ENCODE measurements around the gene DCAF11.

Gene DCAF11

DNA sequence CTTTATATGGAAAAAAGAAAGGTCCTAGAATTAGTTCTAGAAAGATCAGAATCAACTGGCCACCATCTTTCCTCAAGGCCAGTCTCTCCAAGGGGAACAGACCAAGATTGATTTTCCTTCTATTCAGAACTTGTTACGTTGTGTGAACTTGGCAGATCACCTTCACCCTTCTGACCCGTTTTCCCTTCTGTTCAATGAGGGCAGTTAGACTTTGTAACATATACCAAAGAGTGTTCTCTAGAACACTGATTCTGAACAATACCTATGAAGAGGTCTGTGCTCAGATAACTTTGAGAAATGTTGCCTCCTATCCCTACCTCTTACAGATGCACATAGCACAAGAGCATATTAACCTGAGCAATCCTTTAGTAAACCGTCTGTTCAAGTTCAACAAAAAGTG is 31.1 kb upstream of the DCAF11 start:
- H3K27ac Mint-ChIP-seq: no peak overlapping the region
- H3K9me3 Mint-ChIP-seq: no peaks in the 10 kb centered on the region
- CTCF ChIA-PET: interaction anchor here (4.5 to 12.4 kb wide), 3 partner anchors 9 to 26 kb away, joined by 41 to 107 read pairs (median 54); partner anchors contain the start of gene PCK2
- H3K36me3 Mint-ChIP-seq: no peaks in the 10 kb centered on the region
- peaks cover 25% of the 10 kb centered on the region for H3K4me1 Mint-ChIP-seq
- H3K4me3 Mint-ChIP-seq: no peak overlapping the region
- no peak for DNase-seq
- H3K27me3 Mint-ChIP-seq: peaks cover 50% of the 10 kb centered on the region

DNA sequence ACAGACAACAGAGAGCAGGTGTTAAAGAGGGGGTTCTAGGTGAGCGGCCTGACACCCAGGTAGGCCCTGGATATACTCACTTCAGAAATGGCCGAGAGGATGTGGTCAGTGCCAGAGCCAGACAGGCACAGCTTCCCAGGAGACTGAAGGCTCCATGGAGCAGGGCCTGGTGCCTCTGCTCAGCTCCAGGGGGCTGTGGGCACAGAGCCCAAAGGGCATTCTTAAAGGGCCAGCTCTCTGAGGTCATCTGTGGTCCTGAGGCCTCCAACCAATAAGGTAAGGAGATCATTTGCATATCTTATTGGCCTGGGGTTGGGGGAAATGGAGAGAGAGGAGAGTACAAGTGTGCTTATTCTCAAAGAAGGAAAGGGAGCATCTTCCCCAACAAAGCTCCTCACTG is 30.1 kb upstream of the DCAF11 start:
- no peak overlapping the region for H3K27ac Mint-ChIP-seq
- DNase-seq: no peak
- H3K9me3 Mint-ChIP-seq: no peaks in the 10 kb centered on the region
- no peak overlapping the region for H3K4me3 Mint-ChIP-seq
- H3K36me3 Mint-ChIP-seq: no peaks in the 10 kb centered on the region
- H3K4me1 Mint-ChIP-seq: peaks cover 20% of the 10 kb centered on the region
- H3K27me3 Mint-ChIP-seq: peaks cover 46% of the 10 kb centered on the region
- CTCF ChIA-PET: interaction anchor here (0.9 to 3.1 kb wide), 3 partner anchors 18 to 26 kb away, joined by 3 to 25 read pairs (median 7); no protein-coding TSS in a partner anchor

DNA sequence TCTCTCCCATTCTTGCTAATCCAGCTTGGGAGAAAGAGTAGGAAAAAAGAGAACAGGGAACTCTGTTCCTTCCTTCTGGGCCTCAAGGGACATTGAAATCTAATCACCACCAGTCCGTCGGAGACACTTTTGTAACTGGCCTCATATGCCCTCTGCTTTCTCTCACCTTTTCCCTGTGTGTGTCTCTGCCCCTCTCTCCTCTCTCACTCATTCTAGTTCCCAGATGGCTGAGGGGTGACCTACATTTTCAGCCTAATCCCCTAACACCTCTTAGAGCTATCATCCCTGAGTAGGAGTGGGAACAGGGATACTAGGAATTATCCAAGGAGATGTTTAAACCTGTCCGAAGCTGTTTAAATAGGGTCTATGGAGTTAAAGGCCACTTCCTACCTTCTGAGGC is 29.4 kb upstream of the DCAF11 start:
- no peak for DNase-seq
- CTCF ChIA-PET: interaction anchor here (1.9 to 3.1 kb wide), 2 partner anchors 23 to 27 kb away, joined by 7 to 25 read pairs; no protein-coding TSS in a partner anchor
- no peaks in the 10 kb centered on the region for H3K9me3 Mint-ChIP-seq
- H3K27me3 Mint-ChIP-seq: peaks cover 39% of the 10 kb centered on the region
- peaks cover 18% of the 10 kb centered on the region for H3K4me1 Mint-ChIP-seq
- H3K27ac Mint-ChIP-seq: no peak overlapping the region
- no peaks in the 10 kb centered on the region for H3K36me3 Mint-ChIP-seq
- no peak overlapping the region for H3K4me3 Mint-ChIP-seq

DNA sequence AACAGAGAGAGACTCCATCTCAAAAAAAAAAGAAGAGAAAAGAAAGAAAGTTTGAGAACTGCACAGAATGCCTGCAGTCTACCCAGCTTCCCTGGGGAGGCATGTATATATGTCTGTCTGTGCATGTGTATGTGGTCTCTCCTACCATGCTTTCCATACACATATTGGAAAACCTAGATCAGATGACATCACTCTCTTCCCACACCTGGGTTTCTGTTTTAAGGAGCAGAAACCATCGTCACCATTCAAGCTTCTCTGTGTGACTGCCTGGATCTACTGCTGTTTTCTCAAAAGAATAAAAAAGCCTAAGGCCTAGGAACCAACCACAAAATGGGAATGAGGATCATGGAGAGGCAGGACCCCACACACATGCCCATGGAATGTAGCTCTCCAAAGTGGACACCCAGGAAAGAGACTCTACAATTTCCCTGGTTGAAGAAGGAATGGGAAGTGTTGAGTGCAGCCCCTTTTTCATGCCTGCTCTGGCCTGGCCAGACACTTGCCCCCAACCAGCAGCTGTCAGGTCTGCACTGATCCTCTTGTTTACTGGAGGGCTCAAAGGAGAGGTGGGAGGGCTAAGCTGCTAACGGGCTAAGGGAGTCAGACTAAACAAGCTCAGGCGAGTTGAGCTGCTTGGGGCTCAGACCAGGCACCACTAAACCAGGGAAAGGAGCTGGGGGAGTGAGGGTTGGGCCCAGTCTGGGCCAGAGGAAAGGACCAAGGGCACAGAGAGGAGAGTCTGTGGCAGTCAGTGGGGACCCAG is 28.2 kb upstream of the DCAF11 start:
- no peak for DNase-seq
- Mint-ChIP-seq H3K4me1 (peaks cover 15% of the 10 kb centered on the region), H3K27me3 (peaks cover 33% of the 10 kb centered on the region), H3K4me3 (no peak overlapping the region), H3K27ac (no peak overlapping the region), H3K9me3 (no peaks in the 10 kb centered on the region), H3K36me3 (no peaks in the 10 kb centered on the region)
- CTCF ChIA-PET: interaction anchor here (1.0 to 3.1 kb wide), 4 partner anchors 11 to 28 kb away, joined by 3 to 25 read pairs (median 4); no protein-coding TSS in a partner anchor

DNA sequence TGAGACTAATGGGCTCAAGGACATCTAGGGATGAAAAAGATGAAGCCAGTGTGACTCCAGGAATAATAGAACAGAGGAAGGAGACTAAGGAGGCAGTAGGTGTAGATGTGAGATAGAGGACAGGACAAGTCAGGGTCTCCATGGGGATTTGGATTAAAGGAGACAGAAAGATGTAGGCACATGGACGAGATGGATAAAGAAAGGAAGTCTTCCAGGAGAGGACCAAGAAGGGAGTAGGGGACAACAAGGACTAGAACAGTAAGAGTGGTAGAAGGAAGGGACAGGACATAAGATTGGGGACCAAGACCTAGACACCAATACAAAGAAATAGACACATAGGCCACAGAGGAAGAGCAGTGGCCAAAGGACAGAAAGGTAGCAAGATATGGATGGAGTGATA is 27.6 kb upstream of the DCAF11 start:
- Mint-ChIP-seq H3K36me3 (no peaks in the 10 kb centered on the region), H3K4me1 (peaks cover 11% of the 10 kb centered on the region), H3K27me3 (peaks cover 27% of the 10 kb centered on the region), H3K27ac (no peak overlapping the region), H3K4me3 (no peak overlapping the region), H3K9me3 (no peaks in the 10 kb centered on the region)
- no peak for DNase-seq
- CTCF ChIA-PET: interaction anchor here (1.2 to 3.1 kb wide), 3 partner anchors 21 to 29 kb away, joined by 3 to 25 read pairs (median 6); no protein-coding TSS in a partner anchor

DNA sequence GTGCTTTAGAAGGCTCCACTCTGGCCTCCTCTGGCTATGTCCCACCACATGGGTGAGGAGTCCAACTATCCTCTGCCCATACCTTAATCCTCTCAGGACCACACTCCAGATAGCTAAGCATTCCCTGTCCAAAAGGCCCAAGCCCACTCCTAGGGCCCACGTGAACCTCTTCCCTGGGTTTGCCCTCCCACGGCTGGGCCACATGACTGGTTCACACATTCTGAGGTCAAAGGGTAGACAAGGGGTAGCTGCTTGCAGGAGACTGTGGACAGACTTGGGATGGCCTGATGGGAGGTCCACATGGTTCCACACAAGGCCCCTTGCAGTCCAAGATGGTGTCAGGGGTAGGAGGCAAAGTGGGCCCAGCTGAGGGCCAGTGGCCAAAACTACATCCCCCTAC is 26.5 kb upstream of the DCAF11 start:
- H3K27ac Mint-ChIP-seq: no peak overlapping the region

DNA sequence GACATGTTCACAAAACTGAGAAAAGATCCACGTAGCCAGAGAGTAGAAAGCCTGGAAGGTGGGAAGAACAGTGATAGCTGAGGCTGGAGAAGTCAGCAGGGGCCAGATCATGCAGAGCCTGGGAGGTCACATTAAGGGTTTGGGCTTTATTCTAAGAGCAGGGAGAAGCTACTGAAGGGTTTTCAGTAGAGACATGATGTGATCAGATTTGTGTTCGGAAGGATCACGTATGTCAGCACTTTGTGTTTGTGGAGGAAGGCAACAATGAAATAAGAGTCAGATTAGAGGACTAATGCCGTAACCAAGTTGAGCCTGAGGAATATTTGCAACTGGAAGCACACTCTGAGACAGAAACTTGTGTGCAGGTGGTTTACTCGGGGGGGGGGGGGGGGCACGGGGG is 24.7 kb upstream of the DCAF11 start:
- CTCF ChIA-PET: interaction anchor here (0.8 to 11.8 kb wide), 11 partner anchors 12 to 76 kb away, joined by 3 to 240 read pairs (median 6); partner anchors contain the start of genes CPNE6, IRF9 and PSME1
- Mint-ChIP-seq H3K27me3 (peaks cover 4% of the 10 kb centered on the region), H3K36me3 (peaks cover 2% of the 10 kb centered on the region), H3K9me3 (no peaks in the 10 kb centered on the region), H3K4me1 (peaks cover 24% of the 10 kb centered on the region), H3K4me3 (no peak overlapping the region), H3K27ac (no peak overlapping the region)
- no peak for DNase-seq

More for the DNA sequence above, 26.5 kb upstream of the DCAF11 start:
- no peak for DNase-seq
- Mint-ChIP-seq H3K4me3 (no peak overlapping the region), H3K9me3 (no peaks in the 10 kb centered on the region), H3K4me1 (peaks cover 16% of the 10 kb centered on the region), H3K27me3 (peaks cover 16% of the 10 kb centered on the region), H3K36me3 (no peaks in the 10 kb centered on the region)
- CTCF ChIA-PET: interaction anchor here (1.0 to 11.8 kb wide), 3 partner anchors 15 to 31 kb away, joined by 3 to 187 read pairs (median 18); no protein-coding TSS in a partner anchor

DNA sequence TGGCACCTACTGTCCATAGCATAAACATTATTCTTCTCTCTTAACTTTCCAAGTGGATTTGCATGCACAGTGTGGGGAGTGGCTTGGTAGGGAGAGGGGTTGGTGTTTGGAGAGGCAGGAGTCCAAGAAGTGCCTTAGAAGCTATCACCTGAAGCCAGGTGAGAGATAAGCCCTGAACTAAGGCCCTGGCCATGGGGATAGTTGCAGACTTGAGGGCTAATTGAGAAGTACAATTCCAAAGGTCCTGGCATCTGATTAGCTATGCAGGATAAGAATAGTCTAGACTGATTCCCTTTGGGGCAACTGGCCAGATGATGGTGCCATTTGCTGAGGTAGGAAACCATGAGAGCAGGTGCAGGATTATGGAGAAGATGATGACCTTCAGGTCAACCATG is 22.5 kb upstream of the DCAF11 start:
- no peaks in the 10 kb centered on the region for H3K9me3 Mint-ChIP-seq
- H3K27me3 Mint-ChIP-seq: no peaks in the 10 kb centered on the region
- no peak overlapping the region for H3K4me3 Mint-ChIP-seq
- peaks cover 39% of the 10 kb centered on the region for H3K4me1 Mint-ChIP-seq
- CTCF ChIA-PET: interaction anchor here (0.5 to 11.8 kb wide), 9 partner anchors 9 to 289 kb away, joined by 3 to 240 read pairs (median 14); partner anchors contain the start of genes CPNE6, IRF9 and TM9SF1
- DNase-seq: no peak
- H3K36me3 Mint-ChIP-seq: peaks cover 16% of the 10 kb centered on the region
- H3K27ac Mint-ChIP-seq: no peak overlapping the region

DNA sequence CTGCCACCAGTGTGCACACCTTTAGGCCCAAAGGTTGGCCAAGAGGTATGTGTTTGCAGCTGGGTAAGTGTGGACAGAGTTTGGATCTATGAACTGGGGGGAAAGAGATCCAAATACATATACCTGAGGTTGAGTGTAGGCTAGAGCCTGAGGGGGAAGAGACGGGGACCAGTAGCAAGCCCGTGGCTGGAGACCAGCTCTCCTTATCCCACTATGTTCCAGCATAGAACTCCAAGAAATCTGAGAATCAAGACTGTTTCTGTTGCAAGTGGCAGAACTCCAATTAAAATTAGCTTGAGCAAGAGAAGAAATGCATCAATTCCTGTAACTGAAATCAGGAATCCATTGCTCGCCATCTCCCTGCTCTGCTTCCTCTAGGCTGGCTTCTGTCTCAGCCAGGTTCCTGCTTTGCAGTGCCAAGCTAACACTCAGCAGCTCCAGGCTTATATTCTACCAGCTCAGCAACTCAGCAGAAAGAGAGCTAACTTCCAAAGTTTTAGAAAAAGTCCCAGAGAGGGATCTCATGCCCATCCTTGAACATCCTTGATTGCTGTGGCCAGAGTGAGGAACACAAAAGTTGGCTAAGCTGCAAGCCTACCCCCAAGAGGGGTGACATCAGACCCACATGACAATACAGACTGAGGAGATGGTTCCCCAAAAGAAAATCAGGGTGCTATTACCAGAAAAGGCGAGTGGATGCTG is 21.9 kb upstream of the DCAF11 start:
- Mint-ChIP-seq H3K9me3 (no peaks in the 10 kb centered on the region), H3K4me1 (peaks cover 39% of the 10 kb centered on the region), H3K36me3 (peaks cover 16% of the 10 kb centered on the region), H3K4me3 (peak overlapping the region; percentile 92), H3K27me3 (no peaks in the 10 kb centered on the region), H3K27ac (peak overlapping the region; percentile 92)
- no peak for DNase-seq
- CTCF ChIA-PET: interaction anchor here (0.5 to 11.8 kb wide), 9 partner anchors 15 to 316 kb away, joined by 3 to 240 read pairs (median 6); partner anchors contain the start of genes CPNE6, IRF9 and TM9SF1

DNA sequence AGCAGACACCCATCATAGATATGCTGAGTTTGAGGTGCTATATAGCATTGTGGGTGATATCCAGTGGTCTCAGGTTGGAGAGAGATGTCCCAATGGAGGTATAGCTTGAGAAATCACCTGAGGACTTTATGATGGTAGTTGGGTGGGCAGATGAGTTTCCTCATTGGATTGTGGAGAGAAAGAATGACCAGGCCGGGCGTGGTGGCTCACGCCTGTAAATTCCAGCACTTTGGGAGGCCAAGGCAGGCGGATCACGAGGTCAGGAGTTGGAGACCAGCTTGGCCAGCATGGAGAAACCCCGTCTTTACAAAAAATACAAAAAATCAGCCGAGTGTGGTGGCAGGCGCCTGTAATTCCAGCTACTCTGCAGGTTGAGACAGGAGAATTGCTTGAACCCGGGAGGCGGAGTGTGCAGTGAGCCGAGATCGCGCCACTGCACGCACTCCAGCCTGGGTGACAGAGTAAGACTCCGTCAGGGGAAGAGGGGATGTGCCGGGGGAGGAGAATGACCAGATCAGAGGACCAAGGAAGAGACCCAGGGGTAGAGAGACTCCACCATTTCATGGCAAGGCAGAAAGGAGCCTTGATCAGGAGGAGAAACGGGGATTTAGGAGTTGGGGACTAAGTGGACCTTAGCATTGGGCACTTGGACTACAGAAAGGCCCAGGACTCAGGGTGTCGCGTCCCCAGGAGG is 21.2 kb upstream of the DCAF11 start:
- Mint-ChIP-seq H3K27me3 (no peaks in the 10 kb centered on the region), H3K27ac (peak overlapping the region; percentile 92), H3K9me3 (no peaks in the 10 kb centered on the region), H3K4me1 (peaks cover 39% of the 10 kb centered on the region), H3K4me3 (peak overlapping the region; percentile 92), H3K36me3 (peaks cover 18% of the 10 kb centered on the region)
- CTCF ChIA-PET: interaction anchor here (0.6 to 11.8 kb wide), 7 partner anchors 14 to 315 kb away, joined by 3 to 240 read pairs (median 6); partner anchors contain the start of genes CPNE6, EMC9, IRF9 and TM9SF1
- DNase-seq: no peak

DNA sequence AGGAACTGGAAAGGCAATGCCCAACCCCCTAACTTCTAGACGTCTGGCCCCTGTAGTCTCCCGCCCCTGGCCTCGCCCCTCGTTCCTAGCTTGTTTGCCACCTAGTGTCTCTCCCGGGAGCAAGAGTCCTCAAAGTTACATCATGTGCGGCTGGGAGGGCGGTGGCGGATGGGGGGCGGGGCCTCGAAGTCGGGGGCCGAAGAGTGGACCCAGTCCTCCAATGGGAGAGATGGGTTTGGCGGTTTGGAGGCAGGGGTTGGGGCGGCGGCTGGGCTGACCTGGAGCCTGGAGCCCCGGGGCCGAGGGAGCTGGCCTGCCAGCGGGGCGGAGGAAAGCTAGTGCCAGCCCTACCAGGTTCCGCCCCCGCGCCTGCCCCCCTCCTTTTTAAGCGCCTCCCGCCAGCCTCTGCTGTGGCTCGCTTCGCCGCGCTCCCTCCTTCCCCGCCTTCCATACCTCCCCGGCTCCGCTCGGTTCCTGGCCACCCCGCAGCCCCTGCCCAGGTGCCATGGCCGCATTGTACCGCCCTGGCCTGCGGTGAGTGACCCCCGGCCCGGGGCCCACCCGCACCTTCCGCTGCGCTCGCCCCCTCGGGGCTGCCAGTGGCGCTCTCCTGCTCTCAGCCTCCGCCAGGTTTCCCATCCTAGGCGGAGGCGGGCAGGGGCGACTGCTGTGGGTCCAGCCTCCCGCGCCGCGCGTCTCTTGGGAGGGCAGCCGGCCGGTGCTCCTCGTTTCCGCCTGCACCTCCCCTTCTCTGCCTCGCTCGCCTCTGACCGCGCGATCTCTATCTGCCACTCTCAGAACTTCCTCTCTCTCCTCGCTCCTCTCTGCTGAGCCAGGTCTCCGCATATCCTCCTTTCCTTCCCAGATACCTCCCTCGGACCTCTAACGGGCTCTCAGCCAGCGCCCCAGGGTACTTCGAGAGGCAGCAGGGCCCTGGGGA is 20.4 kb upstream of the DCAF11 start, which contains the start of gene PCK2:
Gene PCK2 (plus strand): TSS at position 411 of the 940 bp plus-strand sequence. CDS start 95 bp downstream, at position 506.
- H3K36me3 Mint-ChIP-seq: peaks cover 22% of the 10 kb centered on the region
- CTCF ChIA-PET: interaction anchor here (0.8 to 11.8 kb wide), 6 partner anchors 13 to 47 kb away, joined by 3 to 240 read pairs (median 56); partner anchors contain the start of genes CPNE6, DCAF11, EMC9 and NRL
- peak; percentile 86 for DNase-seq
- H3K4me1 Mint-ChIP-seq: peaks cover 39% of the 10 kb centered on the region
- H3K27me3 Mint-ChIP-seq: no peaks in the 10 kb centered on the region
- H3K27ac Mint-ChIP-seq: peak within 1 kb of the TSS; percentile 92
- H3K4me3 Mint-ChIP-seq: peak within 1 kb of the TSS; percentile 92
- H3K9me3 Mint-ChIP-seq: no peaks in the 10 kb centered on the region

DNA sequence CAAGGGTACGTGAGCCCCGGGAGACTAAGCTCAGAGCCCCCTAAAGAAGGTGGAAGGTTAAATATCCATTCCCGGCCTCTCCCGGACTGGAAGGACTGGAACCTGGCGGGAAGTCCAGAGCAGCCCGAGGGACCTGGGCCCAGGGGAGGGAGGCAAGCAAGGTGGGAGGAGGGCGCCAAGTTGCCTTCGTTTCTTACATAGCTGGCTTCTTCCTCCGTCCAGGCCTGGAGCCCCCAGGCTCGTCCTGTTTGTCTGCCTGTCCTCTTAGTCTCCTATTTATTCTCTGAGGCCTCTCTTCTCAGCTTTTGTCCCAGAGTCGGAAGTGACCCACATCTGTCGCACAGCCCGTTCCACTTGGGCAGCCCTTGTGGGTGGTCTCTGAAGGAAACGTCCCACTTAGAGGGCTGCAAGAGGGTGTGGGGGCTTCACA is 19.7 kb upstream of the DCAF11 start:
- DNase-seq: no peak
- Mint-ChIP-seq H3K4me1 (peaks cover 37% of the 10 kb centered on the region), H3K36me3 (peaks cover 28% of the 10 kb centered on the region), H3K4me3 (peak overlapping the region; percentile 92), H3K9me3 (no peaks in the 10 kb centered on the region), H3K27ac (peak overlapping the region; percentile 92), H3K27me3 (no peaks in the 10 kb centered on the region)
- CTCF ChIA-PET: interaction anchor here (0.7 to 11.8 kb wide), 6 partner anchors 12 to 48 kb away, joined by 3 to 240 read pairs (median 56); partner anchors contain the start of genes CPNE6, DCAF11 and NRL
